Urinary bladder (tissue), 4 donors: ENCODE results near the gene GIGYF2. TPM values are rescaled to one million over a fixed set of nuclear protein-coding genes. Genes with fewer than 3 reads are reported as not detected.
A peak's percentile ranks its signal among the peaks of the same experiment; 100 is the strongest.

Experiments
- DNase-seq: peaks from one replicate; pipeline ENCODE4 v3.0.0-alpha.2; 2015; ENCODE audit errors: extremely low spot score
- H3K27ac ChIP-seq: one replicate; pipeline ENCODE4 v1.5.1; 2013; ENCODE audit warnings: low read depth, mild to moderate bottlenecking, moderate library complexity
- H3K36me3 ChIP-seq: one replicate; pipeline ENCODE4 v1.6.1; 2013; ENCODE audit warnings: mild to moderate bottlenecking, moderate library complexity; ENCODE audit not compliant: insufficient read depth
- H3K4me1 ChIP-seq: one replicate; pipeline ENCODE4 v1.6.1; 2013; ENCODE audit warnings: mild to moderate bottlenecking, moderate library complexity; ENCODE audit not compliant: insufficient read depth
- H3K4me3 ChIP-seq: one replicate; pipeline ENCODE4 v1.5.1; 2013; ENCODE audit warnings: low read depth, low read length
- WGBS: extraction: QIAGEN DNeasy Blood & Tissue Kit; methylation state at CpG from one replicate; pipeline ENCODE4 v1.1.7; 2013; 5-methylcytosine and 5-hydroxymethylcytosine counted together
- polyA plus RNA-seq: library from polyadenylated mRNA; stranded (reverse); fragments of 200-250 nt; gene quantifications from one replicate; pipeline ENCODE4 v1.2.3, GENCODE V29; 2013
- total RNA-seq: library from RNA; depleted of rRNA; stranded (reverse); fragments of >200 nt; gene quantifications from one replicate; pipeline ENCODE4 v1.2.3, GENCODE V29; 2014
- donor health status: healthy with polysubstance abuse.
- donor health status: healthy.

Gene GIGYF2
- total and polyA plus RNA-seq, 2 donors, result 29.3 to 121 TPM

GRCh38 chr2:232880764-232881351 is 183.7 kb downstream of the GIGYF2 start:
- Histone ChIP-seq H3K4me3 (no peak overlapping the region), H3K27ac (no peak overlapping the region), H3K4me1 (no peaks in the 10 kb centered on the region), H3K36me3 (no peaks in the 10 kb centered on the region)
- 73% methylated on average over 17 of the region's 17 CpGs for whole genome bisulfite sequencing
- DNase-seq, result no peak

DNA sequence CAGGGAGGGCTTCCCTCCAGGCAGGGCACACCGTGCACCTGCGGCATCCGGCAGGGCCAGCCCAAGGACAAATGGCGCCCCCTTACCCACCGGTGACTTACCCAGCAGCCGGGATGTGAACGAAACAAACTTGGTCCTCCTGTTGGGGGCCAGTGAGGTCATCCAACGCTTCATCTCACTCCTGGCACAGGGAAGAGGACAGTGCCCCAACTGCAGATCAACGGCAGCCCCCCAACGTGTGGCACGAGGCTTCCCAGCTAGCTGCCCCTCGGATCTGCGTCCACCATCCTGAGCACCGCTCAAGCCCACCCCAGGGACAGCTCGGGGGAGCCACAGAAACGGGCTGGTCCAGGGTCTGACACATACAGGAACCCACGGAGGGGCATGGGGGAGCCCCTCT is 185.0 kb downstream of the GIGYF2 start:
- H3K4me1 ChIP-seq, result no peaks in the 10 kb centered on the region
- 92% methylated on average over 17 of the region's 17 CpGs for WGBS
- no peak overlapping the region for H3K27ac ChIP-seq
- no peaks in the 10 kb centered on the region for H3K36me3 ChIP-seq
- no peak for DNase-seq
- H3K4me3 ChIP-seq, result no peak overlapping the region

- Histone ChIP-seq H3K4me3 (no peak overlapping the region), H3K4me1 (no peaks in the 10 kb centered on the region), H3K27ac (no peak overlapping the region), H3K36me3 (no peaks in the 10 kb centered on the region)
- WGBS, result 92% methylated on average over 20 of the region's 20 CpGs
- DNase-seq, result no peak
Observed at GRCh38 chr2:232882505-232883115, 185.5 kb downstream of the GIGYF2 start.

DNA sequence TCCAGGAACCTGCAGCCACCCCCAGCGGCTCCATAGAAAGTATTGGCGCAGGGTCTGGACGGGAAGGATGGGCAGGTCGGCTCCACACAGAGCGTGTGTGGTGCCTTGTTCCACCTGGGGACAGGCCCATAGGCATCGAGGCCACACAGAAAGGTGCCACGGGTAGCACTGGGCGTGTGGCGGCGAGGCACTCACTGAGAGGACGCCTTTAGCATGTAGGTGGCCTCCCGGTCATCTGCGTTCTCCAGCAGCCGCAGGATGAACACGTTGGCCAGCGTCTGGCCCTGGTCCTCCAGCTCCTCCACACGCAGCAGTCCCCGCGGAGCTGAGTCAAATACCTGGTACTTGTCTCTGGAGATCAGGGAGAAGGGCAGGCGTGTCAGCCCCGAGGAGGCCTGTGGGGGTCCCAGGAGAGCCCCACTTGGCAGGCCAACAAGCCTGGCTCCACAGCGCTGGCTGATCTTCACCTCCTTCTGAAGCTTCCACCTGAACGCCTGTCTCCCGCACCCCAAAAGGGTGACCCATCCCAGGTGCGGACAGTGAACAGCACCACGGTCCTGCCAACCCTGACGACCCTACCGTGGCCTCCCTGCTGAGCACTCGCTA is 186.1 kb downstream of the GIGYF2 start:
- DNase-seq, result no peak
- Histone ChIP-seq H3K36me3 (no peaks in the 10 kb centered on the region), H3K4me3 (no peak overlapping the region)

GRCh38 chr2:232884001-232884421 is 186.9 kb downstream of the GIGYF2 start:
- 81% methylated on average over 11 of the region's 11 CpGs for WGBS

More for the DNA sequence above, 186.1 kb downstream of the GIGYF2 start:
- WGBS, result 92% methylated on average over 29 of the region's 29 CpGs
- no peaks in the 10 kb centered on the region for H3K4me1 ChIP-seq
- no peak overlapping the region for H3K27ac ChIP-seq

DNA sequence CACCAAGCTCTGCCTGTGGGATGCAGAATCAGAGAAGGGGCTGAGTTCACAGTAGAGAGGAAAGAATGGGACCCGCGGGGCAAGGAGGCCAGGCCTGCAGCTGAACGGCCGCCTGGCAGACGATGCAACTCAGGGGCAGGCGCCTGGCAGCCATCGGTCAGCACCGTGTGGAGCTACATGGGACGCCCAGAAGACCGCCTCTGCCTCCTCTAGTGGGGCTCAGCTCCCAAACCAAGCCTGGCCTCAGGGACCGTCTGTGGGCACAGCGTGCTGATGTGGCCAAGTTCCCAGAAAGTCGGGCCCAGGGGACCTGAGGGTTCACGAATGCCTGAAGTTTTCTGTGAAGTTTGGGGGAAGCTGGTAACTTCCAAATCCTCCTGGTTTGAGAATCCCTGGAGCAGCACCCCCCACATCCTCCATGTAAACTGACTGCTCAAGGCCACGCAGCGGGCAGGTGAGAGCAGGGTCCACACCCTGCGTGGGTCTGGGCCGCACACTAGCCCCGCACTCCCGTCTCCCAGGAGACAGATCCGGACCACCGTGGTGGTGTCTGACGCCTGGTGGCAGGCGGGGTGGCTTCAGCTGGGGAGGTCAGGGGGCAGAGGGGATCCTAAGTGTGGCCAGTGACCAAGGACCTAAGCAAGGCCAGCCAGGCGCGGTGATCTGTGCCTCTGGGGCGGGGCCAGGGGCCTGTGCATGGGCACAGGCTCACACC is 187.6 kb downstream of the GIGYF2 start:
- H3K27ac ChIP-seq, result no peak overlapping the region

More at GRCh38 chr2:232884001-232884421, 186.9 kb downstream of the GIGYF2 start:
- Histone ChIP-seq H3K27ac (no peak overlapping the region), H3K4me3 (no peak overlapping the region), H3K36me3 (no peaks in the 10 kb centered on the region), H3K4me1 (no peaks in the 10 kb centered on the region)
- no peak for DNase-seq

GRCh38 chr2:232885264-232885961 is 188.3 kb downstream of the GIGYF2 start:
- no peaks in the 10 kb centered on the region for H3K36me3 ChIP-seq
- DNase-seq, result peak; percentile 26
- 75% methylated on average over 25 of the region's 25 CpGs for WGBS
- H3K4me3 ChIP-seq, result no peak overlapping the region
- peak overlapping the region; percentile 16 for H3K27ac ChIP-seq
- H3K4me1 ChIP-seq, result no peaks in the 10 kb centered on the region

More for the DNA sequence above, 187.6 kb downstream of the GIGYF2 start:
- WGBS, result 84% methylated on average over 27 of the region's 27 CpGs
- no peaks in the 10 kb centered on the region for H3K4me1 ChIP-seq
- H3K4me3 ChIP-seq, result no peak overlapping the region
- no peaks in the 10 kb centered on the region for H3K36me3 ChIP-seq
- DNase-seq, result no peak

DNA sequence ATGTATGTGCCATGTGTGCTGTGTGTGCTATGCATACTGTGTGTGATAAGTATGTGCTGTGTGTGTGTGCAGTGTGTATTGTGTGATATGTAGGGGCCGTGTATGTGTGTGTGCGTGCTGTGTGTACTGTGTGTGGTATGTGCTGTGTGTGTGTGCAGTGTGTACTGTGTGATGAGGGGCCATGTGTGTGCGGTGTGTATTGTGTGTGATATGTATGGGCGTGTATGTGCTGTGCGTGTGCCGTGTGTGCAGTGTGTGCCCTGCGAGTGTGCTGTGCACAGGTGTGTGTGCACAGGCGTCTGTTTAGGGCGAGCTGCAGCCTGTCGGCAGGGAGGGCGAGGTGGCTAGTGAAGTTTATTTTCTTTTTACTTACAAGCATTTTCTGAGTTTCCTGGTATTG is 189.0 kb downstream of the GIGYF2 start:
- DNase-seq, result no peak
- no peak overlapping the region for H3K4me3 ChIP-seq
- H3K27ac ChIP-seq, result no peak overlapping the region
- no peaks in the 10 kb centered on the region for H3K4me1 ChIP-seq
- 82% methylated on average over 11 of the region's 11 CpGs for WGBS
- no peaks in the 10 kb centered on the region for H3K36me3 ChIP-seq

DNA sequence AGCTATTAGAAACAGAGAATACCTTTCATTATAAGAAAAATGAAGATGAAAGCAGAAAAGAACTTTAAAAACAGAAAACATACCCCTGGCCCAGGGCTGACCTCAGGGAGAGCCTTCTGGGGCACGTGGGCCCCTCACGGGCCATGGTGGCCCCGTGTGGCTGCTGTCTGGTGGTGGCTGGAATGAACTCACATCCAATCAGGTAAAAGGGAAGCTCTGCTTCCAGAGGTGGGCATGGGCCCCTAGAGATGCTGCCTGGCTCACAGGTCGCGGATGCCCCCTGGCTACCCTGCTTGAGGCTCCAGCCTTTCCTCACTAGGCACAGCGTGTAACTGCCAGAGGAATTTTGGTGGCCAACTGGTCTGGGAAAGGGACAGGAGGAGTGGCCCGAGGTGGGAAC is 189.5 kb downstream of the GIGYF2 start:
- H3K36me3 ChIP-seq, result no peaks in the 10 kb centered on the region
- 83% methylated on average over 7 of the region's 7 CpGs for WGBS
- no peak overlapping the region for H3K4me3 ChIP-seq
- DNase-seq, result no peak
- H3K4me1 ChIP-seq, result no peaks in the 10 kb centered on the region
- H3K27ac ChIP-seq, result no peak overlapping the region

- WGBS, result 75% methylated on average over 15 of the region's 15 CpGs
- no peak for DNase-seq
- no peak overlapping the region for H3K4me3 ChIP-seq
- H3K4me1 ChIP-seq, result no peaks in the 10 kb centered on the region
- H3K36me3 ChIP-seq, result no peaks in the 10 kb centered on the region
- H3K27ac ChIP-seq, result no peak overlapping the region
Observed at GRCh38 chr2:232887171-232887850, 190.2 kb downstream of the GIGYF2 start.

GRCh38 chr2:232888099-232888836 is 191.1 kb downstream of the GIGYF2 start:
- Histone ChIP-seq H3K4me1 (no peaks in the 10 kb centered on the region), H3K36me3 (no peaks in the 10 kb centered on the region), H3K27ac (no peak overlapping the region), H3K4me3 (no peak overlapping the region)
- 86% methylated on average over 21 of the region's 21 CpGs for WGBS
- no peak for DNase-seq

GRCh38 chr2:232888839-232889529 is 191.9 kb downstream of the GIGYF2 start:
- no peak overlapping the region for H3K27ac ChIP-seq
- no peaks in the 10 kb centered on the region for H3K36me3 ChIP-seq
- no peak for DNase-seq
- H3K4me1 ChIP-seq, result no peaks in the 10 kb centered on the region
- H3K4me3 ChIP-seq, result no peak overlapping the region
- WGBS, result 85% methylated on average over 14 of the region's 14 CpGs
